ENCODE results near the gene NCOR2. TPM values are rescaled to one million over a fixed set of nuclear protein-coding genes. Genes with fewer than 3 reads are reported as not detected.

The NCOR2 gene
- total and polyA plus RNA-seq, 2 of the 8 experiments (the other 6 are each of a cell fraction or from before 2014, with no cell fraction given) = 14.8 to 275 TPM

GRCh38 chr12:124614512-124615292, 47.3 kb upstream of the NCOR2 start:
- H3K4ac ChIP-seq (replicated peaks; ENCODE audit: insufficient read length, low read depth, low read length) = no peak overlapping the region
- H2BK20ac ChIP-seq (ENCODE audit: low read length) = no peak overlapping the region
- H3K4me3 ChIP-seq (ENCODE audit: extremely low read depth in 1 of 4, insufficient read depth in 2 of 4, low read depth in 3 of 4, low read length in 4 of 4) = no peak overlapping the region
- CTCF ChIA-PET (ENCODE audit: partially characterized antibody) = interaction anchor here (0.6 to 0.7 kb wide), 2 partner anchors 61 to 148 kb away, joined by 3 to 4 read pairs; no protein-coding TSS in a partner anchor
- WGBS, 2 experiments (ENCODE audit: extremely low coverage in 1 of 2, insufficient coverage in 1 of 2, insufficient read length in 1 of 2, insufficient replicate concordance in 2 of 2, low coverage in 1 of 2, low lambda C conversion rate in 2 of 2, missing lambda C conversion rate in 1 of 2) = 83% methylated on average over 6 of the region's 6 CpGs; no CpG with 5 or more reads in 1 of the 2 experiments
- H3K27ac ChIP-seq (ENCODE audit: low read depth, low read length) = no peak overlapping the region
- H2AK5ac ChIP-seq (ENCODE audit: low read depth, low read length) = no peak overlapping the region
- H2AFZ ChIP-seq (ENCODE audit: low read length) = no peak overlapping the region
- H3K56ac ChIP-seq (replicated peaks; ENCODE audit: insufficient read length, low read depth, low read length) = no peak overlapping the region
- DNase-seq (ENCODE audit: low read depth in 1 of 2, low spot score in 2 of 2) (no peak), FAIRE-seq (no peak)
- no peak overlapping the region for H4K5ac ChIP-seq (ENCODE audit: insufficient read length, low read depth, low read length)
- no peak overlapping the region for H3K14ac ChIP-seq (ENCODE audit: insufficient read length)
- no peak overlapping the region for H4K91ac ChIP-seq (replicated peaks; ENCODE audit: insufficient read length, low read length)
- no peaks in the 10 kb centered on the region for H3K36me3 ChIP-seq (ENCODE audit: control insufficient read depth in 2 of 4, insufficient read depth in 4 of 4, low read length in 3 of 4)
- no peaks in the 10 kb centered on the region for H3K79me2 ChIP-seq (ENCODE audit: control insufficient read depth in 1 of 2, insufficient read depth in 2 of 2, low read length in 2 of 2)
- no peak overlapping the region for H3K4me2 ChIP-seq (ENCODE audit: insufficient read depth in 1 of 2, low read depth in 2 of 2, low read length in 2 of 2)
- H3K79me1 ChIP-seq (ENCODE audit: low read depth, low read length) = no peaks in the 10 kb centered on the region
- no peak overlapping the region for H2BK5ac ChIP-seq (ENCODE audit: low read depth, low read length)
- no peak overlapping the region for H4K8ac ChIP-seq (ENCODE audit: extremely low read depth, insufficient read depth, low read length)
- H2BK12ac ChIP-seq (ENCODE audit: low read depth, low read length) = no peak overlapping the region
- H3K23ac ChIP-seq (ENCODE audit: insufficient read length) = no peak overlapping the region
- no peaks in the 10 kb centered on the region for H3K27me3 ChIP-seq (replicated peaks in 1 of 4; ENCODE audit: control insufficient read depth in 3 of 4, extremely low read depth in 1 of 4, insufficient read depth in 3 of 4, low read length in 3 of 4)
- H2BK15ac ChIP-seq (ENCODE audit: low read length) = no peak overlapping the region
- H3K9me3 ChIP-seq (ENCODE audit: insufficient read depth in 2 of 2, low read depth in 1 of 2, low read length in 1 of 2) = no peaks in the 10 kb centered on the region
- H3K18ac ChIP-seq (ENCODE audit: extremely low read depth, low read length) = no peak overlapping the region
- no peak overlapping the region for H3K9ac ChIP-seq (replicated peaks in 1 of 4; ENCODE audit: extremely low read depth in 1 of 4, low read depth in 3 of 4, low read length in 3 of 4)
- POLR2A ChIA-PET (ENCODE audit: partially characterized antibody) = no interaction called here
- no peaks in the 10 kb centered on the region for H3K23me2 ChIP-seq (ENCODE audit: low read depth, low read length)
- no peaks in the 10 kb centered on the region for H4K20me1 ChIP-seq (replicated peaks in 1 of 2; ENCODE audit: control insufficient read depth in 1 of 2, insufficient read depth in 2 of 2, low read length in 2 of 2)
- no peak overlapping the region for H2BK120ac ChIP-seq (replicated peaks; ENCODE audit: low read depth, low read length)
- peaks cover 0 to 2% (median 0%) of the 10 kb centered on the region in 4 experiments; a peak in 1 of 7 replicates for H3K4me1 ChIP-seq (replicated peaks in 1 of 4; ENCODE audit: control insufficient read depth in 3 of 4, insufficient read depth in 4 of 4, low read length in 3 of 4)

Data from H1 (cell line).